Muscle of back (tissue), 11 donors: ENCODE results near the gene MDC1. TPM values are rescaled to one million over a fixed set of nuclear protein-coding genes. Genes with fewer than 3 reads are reported as not detected.

Experiments
- DNase-seq, 3 donors: peaks; one replicate each; pipeline versions ENCODE4 v3.0.0 to v3.0.0-alpha.2; 2013
- polyA plus RNA-seq, 10 donors: library from polyadenylated mRNA; unstranded; fragments of 120-200 nt; gene quantifications; one replicate each; pipeline ENCODE4 v1.2.1, GENCODE V29; 2013; ENCODE audit not compliant: insufficient read length in 10 of 10

The MDC1 gene
- polyA plus RNA-seq, 10 donors = 19.7 to 32.5 (median 23.9) TPM

DNA sequence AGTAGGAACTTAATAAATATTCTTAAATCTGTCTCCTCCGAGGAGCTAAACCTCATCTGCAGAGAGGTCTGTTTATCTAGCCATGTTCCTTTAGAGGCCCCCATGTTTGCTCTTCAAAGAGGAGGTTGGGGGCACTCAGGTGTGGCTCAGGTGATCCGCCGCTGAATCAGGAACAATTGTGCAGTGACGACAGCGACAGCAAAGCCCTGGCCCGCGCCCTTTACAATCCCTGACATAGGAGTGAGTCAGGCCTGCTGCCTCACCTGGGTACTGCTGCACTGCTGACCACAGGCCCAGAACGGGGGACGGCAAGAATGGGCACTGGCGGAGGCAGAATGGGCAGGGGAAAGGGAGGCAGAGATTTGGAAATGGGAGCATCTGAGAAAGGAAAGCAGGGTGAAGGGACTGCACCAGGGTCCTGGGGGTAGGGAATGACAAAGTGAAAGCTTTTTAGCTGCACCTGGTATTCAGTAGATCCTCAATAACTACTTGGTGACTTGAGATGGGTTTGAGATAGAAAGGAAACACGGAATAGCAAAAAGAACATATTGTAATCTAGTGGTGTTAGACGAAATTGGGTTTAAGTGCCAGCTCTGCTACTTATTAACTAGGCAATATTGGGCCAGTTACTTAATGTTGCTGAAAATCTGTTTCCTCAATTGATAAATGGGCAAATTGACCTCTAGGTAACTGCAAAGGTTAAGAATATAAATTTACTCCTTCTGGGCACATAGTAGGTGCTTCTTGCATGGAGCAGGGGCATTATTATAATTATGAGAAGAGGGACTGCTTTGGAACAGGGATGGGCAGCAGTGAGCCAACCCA, 32.7 kb upstream of the MDC1 start:
- DNase-seq = no peak

DNA sequence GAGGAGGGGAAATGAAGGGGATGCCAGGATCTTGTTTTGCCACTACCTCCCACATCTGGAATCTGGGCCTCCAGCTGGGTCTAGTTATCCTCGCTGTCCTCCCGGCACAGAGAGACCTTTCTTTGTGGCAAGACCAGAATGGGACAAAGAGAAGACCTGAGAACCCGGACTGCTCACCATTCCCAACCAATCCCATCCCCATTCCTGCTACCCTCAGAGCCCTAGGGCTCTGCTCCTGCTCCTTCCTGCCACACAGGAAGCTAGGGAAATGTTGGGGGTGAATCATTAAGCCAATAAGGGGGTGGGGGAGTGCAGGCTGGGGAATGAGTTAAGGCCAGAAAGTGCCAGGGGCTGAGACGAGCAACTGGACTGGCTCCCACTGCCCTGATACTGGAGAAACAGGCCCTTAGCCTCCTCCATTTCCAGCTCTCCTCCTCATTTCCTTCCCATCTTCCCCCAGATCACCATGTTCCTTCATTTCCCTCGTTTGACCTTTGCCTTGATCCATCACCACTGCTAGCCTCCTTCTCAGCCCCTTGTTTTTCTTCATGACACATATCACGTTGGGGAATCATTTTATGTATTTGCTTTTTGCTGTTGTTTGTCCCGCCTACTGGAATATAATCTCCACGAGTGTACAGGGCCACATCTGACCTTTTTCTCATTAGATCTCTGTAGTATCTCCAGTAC, 31.9 kb upstream of the MDC1 start:
- no peak for DNase-seq

DNA sequence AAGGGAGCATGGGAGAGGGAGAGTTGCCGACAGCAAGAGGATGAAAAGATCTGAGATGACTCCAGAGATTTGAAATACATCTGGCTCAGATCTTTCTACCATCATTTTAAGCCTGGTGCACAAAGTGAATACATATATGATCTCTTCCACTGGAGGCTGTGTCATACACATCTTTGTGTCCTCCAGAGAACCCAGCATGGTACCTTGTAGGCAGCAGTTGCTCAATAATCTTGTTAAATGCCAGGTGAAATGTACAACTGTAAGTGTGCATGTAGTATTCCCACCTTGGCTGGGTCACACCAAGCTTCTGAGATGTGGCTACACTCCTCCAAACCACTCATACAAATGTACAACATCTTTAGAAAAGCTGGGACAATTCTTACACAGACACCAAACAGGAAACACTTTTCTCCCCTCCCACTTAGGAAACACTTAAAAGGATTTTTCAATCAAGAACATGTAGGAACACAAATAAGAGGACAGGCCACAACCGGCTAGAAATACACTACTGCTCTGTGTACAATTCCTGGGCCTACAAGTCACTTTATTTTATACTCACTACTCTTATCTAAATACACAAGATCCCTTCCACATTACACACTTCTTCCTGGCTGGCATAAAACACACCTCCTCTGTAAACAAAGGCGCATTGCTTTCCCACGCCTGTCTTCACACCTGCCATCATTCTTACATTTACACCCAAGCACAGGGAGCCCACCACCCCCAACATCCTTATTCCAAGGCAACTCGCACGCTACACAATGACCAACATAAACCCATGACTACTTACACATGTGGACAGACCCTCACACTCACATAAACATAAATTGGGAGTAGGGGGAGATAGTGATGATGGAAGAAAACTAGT, 31.1 kb upstream of the MDC1 start:
- no peak for DNase-seq

DNA sequence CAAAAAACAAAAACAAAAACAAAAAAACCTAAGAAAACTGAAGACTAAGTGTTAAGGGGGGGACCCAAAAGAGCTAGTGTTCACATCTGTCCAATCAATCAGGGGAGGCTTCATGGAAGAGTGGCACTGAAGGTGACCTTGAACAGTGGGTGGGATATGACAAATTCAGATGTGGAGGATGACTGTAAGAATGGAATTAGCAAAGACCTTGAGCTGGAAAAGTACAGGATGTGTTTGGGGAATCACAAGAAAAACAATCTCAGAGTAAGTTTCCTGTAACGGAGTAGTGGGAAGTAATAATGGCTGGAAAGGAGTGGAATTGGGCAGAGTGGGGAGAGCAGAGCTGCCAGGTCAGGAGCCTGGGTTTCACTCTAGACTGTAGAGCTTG, 30.2 kb upstream of the MDC1 start:
- DNase-seq = no peak

DNA sequence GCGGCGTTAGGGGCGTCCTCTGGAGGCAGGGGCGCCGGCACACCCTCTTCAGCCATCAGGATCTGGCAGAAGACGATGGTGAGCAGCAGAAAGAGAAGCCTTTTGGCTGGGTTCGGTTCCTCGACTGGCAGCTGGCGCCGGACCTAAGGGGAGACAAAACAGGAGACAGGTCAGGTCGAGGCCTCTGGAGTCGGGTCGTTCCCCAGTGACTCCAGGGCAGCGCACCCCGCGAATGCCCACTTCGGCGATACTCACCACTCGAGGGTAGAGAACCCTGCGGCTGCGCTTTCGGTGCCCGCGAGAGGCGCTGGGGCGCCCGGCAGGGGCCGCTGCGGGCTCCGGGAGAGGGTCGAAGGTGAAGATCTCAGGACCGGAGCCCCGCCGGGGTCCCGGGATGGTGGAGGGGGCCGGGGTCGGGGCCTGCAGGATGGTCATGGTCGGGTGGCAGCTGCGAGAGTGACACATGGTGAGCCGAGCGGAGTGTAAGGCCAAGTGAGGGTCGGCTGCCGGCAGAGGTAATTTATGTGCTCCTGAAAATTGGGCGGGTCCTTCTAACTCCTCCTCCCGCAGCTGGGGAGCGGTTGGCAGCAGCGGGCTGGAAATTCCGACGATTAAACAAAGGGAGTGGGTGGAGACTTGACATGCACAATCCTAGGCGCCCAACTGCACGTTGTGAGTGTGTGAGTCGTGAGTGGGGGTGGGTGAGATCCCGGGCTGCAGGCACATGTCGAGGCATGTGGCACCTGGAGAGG, 27.1 kb upstream of the MDC1 start, which contains the start of gene IER3:
IER3 (minus strand) TSS at position 494 of the 752 bp plus-strand sequence; CDS start at position 465, 29 bp downstream.
- DNase-seq = peak; percentile 82 to 92 (median 88)

DNA sequence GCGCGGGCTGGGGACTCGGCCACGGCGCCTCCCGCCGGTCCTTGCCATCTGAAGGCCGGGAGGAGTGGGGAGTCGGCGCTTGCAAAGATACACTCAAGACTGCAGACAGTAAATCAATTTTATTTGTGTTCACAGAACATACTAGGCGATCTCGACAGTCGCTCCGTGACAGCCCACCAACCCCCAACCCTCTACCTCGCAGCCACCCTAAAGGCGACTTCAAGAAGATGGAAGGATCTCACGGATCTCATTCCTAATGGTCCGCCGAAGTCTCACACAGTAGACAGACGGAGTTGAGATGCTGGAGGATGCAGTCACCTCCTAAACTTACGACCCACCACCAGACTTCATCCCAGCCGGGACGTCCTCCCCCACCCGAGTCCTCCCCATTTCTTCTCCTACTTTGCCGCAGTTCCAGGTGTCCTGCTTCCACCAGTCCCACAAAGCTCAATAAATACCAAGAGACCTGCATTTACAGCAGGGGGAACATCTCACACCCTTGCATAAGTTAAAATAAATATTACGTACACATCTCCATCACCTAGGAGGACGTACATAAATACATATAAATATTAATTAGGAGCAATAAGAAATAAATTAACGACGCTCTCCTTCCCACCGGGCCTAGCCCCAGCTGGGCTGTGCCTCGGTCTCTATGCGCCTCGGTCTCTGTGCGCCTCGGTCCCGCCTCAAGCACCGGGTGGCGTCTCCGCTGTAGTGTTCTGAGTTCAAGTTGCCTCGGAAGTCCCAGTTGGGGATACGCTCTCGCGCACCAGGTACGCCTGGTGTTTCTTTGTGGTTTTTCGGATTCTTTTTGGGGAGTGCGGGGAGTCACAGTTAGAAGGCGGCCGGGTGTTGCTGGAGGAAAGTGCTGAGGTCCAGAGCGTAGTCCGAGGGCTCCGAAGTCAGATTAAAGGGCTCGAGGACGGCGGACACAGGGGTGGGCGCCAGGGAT, 26.3 kb upstream of the MDC1 start:
- DNase-seq = peak in 2 of 3 donors; percentile 53 to 79

DNA sequence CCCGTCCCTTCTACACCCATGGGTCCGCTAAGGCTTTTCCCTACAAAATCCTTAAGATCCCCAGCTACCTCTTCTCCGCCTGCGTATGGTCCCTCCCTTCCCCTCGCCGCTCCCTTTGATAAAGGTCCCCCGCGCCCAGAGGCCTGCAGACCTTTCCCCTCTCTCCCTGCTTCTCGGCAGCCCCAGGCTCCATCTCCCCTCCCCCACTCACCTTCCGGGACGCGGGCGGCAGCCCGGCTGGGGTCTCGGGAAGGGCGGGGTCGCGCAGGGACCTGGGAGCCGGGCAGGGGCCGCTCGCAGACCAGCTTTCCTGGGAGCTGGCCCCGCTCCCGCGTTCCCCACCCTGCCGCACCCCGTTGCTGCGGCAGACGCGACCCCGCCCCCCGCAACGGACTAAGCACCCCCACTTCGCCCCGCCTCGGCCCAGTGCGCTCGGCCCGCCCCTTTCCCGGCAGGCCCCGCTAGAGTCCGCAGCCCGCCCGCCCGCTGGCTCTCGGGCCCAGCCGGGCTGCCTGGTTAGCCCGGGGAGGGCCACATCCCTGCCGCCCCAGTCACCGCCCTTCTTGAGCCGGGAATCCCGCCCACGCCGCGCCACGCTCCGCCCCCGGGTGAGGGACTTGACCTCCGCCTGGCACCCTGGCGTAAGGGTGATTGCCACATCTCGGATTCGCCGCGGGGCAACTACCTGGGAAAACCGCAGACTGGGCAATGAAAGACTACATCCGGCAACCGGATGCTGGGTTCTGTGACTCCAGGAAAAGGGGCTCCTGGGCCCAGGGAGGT, 25.4 kb upstream of the MDC1 start, which contains the start of gene FLOT1:
FLOT1 (minus strand) TSS at position 372 of the 783 bp plus-strand sequence. CDS start 498 bp downstream, outside the sequence.
- DNase-seq = peak; percentile 90 to 96 (median 94)

DNA sequence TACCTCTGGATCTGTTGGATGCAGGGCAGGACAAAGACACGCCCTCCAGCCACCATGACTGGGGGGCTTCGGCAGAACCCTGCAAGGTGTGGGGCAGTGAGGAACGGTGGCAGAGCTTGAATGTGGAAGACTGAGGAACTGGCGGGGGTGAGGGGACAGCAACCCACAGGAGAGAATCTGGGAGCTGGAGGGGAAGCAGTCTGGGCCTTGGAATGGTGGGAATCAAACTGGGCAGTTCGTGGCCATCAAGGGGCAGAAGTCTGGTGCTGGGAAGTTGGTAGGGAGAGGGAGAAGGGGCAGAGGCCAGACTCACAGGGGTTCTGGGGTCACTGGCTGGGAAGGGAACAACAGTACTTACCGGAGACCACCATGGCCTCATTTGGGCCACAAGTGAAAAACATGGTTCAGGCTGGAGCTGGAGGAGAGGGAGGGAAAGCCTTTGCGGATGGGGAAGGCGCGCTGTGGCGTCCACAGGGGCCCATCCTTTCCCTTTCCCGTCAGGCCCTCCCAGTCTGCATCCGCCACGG, 24.8 kb upstream of the MDC1 start:
- no peak for DNase-seq

DNA sequence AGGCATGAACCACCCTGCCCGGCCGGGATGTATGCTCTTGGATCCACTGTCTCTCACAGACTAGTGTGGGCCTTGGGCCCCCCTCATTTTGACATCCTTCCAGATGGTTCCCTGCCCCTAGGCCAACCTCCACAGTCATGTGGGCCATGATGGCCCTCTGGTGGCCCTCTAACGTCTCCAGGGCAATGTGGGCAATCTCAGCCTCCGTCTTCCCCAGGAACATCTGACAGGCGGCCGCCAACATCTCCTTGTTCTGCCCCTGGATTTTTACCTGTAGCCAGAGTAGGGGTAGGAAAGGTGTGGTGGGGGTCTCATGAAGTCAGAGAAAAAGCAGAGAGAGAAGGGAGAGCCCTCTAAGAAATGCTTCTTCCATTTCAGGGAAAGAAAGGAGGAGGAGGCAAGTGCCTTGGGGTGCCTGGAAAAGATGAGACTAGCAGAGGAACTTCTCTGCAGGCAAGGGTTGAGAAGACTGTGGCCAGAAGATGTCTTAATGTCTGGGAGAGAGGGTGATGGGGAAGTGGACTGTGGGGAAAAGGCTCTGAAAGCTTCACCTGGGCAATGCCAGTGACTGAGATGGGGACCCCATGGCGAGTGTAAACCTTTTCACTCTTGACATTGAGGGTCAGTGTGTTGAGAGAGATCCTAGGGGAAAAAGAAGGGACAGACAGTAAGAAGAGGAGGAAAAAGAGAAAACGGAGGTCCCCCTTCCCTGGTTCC, 24.1 kb upstream of the MDC1 start:
- DNase-seq = no peak

DNA sequence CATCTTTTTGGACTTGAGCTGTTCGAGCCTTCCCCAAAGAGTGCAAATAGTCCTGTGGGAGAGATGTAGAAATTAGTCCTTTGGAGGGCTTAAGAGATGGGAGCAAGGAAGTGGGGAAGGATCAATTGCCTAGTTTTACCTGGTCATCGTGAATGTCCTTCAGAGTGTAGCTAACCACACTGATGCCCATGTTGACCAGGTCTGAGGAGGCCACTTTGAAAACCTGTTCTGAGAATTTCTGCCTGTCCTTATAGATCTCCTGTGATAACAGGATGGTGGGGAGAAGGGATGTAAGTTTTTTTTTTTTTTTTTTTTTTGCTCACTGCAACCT, 23.4 kb upstream of the MDC1 start:
- DNase-seq = no peak

DNA sequence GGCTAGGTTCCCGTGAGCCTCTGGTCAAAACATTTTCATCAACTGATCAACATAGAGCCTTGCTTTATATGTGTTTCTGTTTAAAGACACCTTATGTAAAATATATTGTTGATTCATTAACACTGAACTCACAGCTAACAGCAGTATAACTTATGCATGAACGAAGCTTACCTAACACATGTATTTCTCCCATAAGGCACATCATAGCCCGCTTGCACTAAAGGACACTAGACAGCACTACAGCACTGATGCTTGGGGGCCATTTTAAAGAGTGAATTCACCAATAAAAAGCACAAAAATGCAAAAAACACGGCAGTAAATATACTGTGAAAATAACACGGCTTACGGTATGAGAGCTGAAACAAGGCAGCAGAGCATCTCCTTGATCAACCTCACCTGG, 21.5 kb upstream of the MDC1 start:
- no peak for DNase-seq

DNA sequence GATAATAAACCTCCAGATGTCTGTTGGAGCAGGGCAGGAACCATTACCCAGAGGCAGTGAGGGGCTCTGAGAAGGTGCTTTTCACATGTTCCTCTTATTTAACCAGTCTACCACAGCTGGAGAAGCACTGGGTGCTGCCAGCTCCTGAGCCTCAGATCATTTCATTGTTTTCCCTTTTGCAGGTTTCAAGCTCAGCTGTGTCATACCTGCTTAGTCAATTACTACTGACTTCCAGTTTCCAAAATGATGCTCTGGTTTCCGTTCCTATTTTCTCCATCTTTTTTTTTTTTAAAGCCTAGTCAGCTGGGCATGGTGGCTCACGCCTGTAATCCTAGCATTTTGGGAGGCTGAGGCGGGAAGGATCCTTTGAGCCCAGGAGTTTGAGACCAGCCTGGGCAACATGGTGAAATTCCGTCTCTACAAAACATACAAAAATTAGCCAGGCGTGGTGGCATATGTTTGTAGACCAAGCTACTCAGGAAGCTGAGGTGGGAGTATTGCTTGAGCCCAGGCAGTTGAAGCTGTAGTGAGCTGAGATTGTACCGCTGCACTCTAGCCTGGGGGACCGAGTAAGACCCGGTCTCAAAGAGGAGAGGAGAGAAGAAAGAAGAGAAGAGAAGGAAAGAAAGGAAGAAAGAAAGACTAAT, 18.7 kb upstream of the MDC1 start:
- DNase-seq = no peak

DNA sequence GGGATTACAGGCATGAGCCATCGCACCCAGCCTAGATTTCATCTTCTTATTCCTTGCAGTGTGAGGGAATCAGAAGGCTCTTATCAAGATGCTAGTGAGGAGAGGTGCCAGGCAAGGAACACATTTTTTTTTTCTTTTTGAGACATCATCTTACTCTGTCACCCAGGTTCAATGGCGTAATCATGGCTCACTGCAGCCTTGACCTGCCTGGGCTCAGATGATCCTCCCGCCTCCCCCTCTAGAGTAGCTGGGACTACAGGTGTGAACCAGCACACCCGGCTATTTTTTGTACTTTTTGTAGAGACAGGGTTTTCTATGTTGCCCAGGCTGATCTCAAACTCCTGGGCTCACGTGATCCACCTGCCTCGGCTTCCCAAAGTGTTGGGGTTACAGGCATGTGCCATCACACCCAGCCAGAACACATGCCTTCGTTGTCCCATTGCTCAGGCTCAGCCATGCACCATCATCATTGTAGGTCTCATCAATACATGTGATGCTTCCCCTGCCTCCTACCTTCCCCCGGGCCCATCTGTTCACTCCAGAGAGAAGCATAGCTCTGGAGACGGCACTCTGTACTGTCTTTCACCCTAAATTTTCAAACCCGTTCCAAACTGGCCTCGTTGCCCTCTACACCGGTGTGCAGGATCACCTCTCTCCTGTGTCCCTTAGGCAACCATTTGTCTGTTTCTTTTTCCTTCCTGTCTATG, 15.3 kb upstream of the MDC1 start:
- no peak for DNase-seq

DNA sequence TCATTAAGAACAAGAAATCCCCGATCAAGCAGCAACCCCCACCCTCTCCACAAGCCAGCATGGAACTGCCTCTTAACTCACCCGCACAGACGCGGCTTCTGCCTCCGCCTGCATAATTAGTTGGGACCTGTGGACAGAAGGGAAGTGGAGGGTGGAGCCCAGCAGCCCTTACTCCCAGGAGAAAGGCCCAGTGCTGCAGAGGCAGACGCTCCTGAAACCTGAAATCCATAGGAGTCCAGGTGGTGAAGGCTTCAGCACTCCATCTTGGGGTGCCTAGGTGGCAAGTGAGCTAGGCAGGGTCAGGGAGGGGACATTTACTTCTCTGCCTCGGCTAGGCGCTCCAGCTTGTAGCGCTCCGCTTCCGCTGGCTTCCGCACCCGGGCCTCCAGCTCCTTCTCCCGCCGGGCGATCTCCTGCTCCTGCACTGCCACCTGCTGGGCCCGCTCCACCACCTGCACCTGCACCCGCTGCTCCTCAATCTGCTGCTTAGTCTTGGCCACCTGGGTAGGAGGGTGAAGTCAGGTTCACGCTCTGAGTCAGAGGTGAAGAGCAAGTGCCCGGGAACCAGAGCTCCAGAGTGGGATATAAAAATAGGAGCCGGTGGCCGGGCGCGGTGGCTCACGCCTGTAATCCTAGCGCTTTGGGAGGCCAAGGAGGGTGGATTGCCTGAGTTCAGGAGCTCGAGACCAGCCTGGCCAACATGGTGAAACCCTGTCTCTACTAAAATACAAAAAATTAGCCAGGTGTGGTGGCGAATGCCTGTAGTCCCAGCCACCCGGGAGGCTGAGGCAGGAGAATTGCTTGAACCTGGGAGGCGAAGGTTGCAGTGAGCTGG, 13.7 kb upstream of the MDC1 start:
- DNase-seq = peak; percentile 25 to 72 (median 43)

DNA sequence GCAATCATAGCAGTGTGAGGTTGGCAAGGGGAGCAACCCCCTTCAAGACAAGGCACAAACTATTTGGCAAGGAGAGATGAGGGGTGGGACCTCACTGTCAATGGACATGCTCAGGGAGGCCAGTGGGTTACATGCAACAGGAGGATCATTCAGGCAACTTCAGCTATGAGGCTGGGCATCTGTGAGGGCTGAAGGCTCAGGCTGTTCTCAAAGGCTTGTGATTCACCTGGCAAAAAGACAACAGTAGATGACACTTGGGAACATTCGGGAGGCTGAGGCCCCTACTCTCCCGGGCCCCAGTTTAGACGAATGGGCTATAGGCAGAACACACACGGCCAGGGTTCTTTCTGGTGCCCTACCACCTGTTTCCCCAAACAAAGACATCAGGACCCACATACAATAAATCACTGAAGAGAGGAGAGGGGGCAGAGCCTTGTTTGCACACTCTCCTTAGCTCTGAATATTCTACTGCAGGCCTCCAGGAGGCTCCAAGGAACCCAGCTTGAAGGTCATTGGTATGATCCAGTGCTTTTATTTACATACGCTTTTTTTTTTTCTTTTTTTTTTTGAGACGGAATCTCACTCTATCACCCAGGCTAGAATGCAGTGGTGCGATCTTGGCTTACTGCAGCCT, 11.0 kb upstream of the MDC1 start:
- no peak for DNase-seq
